GM06990 (cell line): Measurements from ENCODE around the gene SEMA3C.

Experiments used
- DNase-seq: peaks from one replicate; pipeline ENCODE4 v3.0.0-alpha.2; 2011; ENCODE audit not compliant: insufficient read length; ENCODE audit errors: extremely low read depth
- H3K27me3 ChIP-seq: replicated peaks from 2 replicates; pipeline ENCODE4 v1.6.0; 2011; ENCODE audit warnings: low read length; ENCODE audit not compliant: control insufficient read depth, insufficient read depth
- H3K36me3 ChIP-seq: 2 replicates; pipeline ENCODE4 v1.5.1; 2011; ENCODE audit warnings: low read length; ENCODE audit not compliant: control insufficient read depth, insufficient read depth
- H3K4me3 ChIP-seq: replicated peaks from 2 replicates; pipeline ENCODE4 v1.5.1; 2011; ENCODE audit warnings: low read depth, mild to moderate bottlenecking, control low read depth, low read length
- CTCF ChIP-seq: IDR thresholded peaks from 2 replicates; pipeline ENCODE4 v1.5.1; 2011; ENCODE audit warnings: low read length, control low read depth, mild to moderate bottlenecking, inconsistent platforms; ENCODE audit not compliant: insufficient read depth, poor library complexity, severe bottlenecking

SEMA3C gene

GRCh38 chr7:80902019-80902418, 16.8 kb downstream of the SEMA3C start:
- TF ChIP-seq CTCF = no peak
- Histone ChIP-seq H3K27me3 (no peaks in the 10 kb centered on the region), H3K36me3 (no peaks in the 10 kb centered on the region), H3K4me3 (no peak overlapping the region)
- DNase-seq = no peak

- no peak for DNase-seq
- no peak overlapping the region for H3K4me3 ChIP-seq
- no peak for TF ChIP-seq CTCF
These were observed 18.0 kb downstream of the SEMA3C start for GRCh38 chr7:80900583-80901576.

GRCh38 chr7:80896906-80897598, 21.8 kb downstream of the SEMA3C start:
- Histone ChIP-seq H3K4me3 (no peak overlapping the region), H3K36me3 (no peaks in the 10 kb centered on the region), H3K27me3 (no peaks in the 10 kb centered on the region; the same call in 1 of the 2 replicates)
- TF ChIP-seq CTCF = no peak
- no peak for DNase-seq

More at GRCh38 chr7:80900583-80901576, 18.0 kb downstream of the SEMA3C start:
- no peaks in the 10 kb centered on the region; the same call in 1 of the 2 replicates for H3K27me3 ChIP-seq
- no peaks in the 10 kb centered on the region for H3K36me3 ChIP-seq

- TF ChIP-seq CTCF = no peak
These were observed 23.8 kb downstream of the SEMA3C start for GRCh38 chr7:80895056-80895455.

GRCh38 chr7:80891259-80891544, 27.6 kb downstream of the SEMA3C start:
- Histone ChIP-seq H3K4me3 (no peak overlapping the region), H3K36me3 (no peaks in the 10 kb centered on the region), H3K27me3 (no peaks in the 10 kb centered on the region)
- TF ChIP-seq CTCF = no peak
- DNase-seq = no peak

More at GRCh38 chr7:80895056-80895455, 23.8 kb downstream of the SEMA3C start:
- Histone ChIP-seq H3K4me3 (no peak overlapping the region), H3K27me3 (no peaks in the 10 kb centered on the region; the same call in 1 of the 2 replicates), H3K36me3 (no peaks in the 10 kb centered on the region)
- no peak for DNase-seq
